ENCODE measurements around the gene MINK1.

GRCh38 chr17:4884489-4884888 is 51.3 kb downstream of the MINK1 start:
- no peak for TF ChIP-seq ONECUT2 (CRISPR knock-in tag; IDR thresholded peaks at IDR 0.05)
- TF ChIP-seq MEIS1 (CRISPR knock-in tag; IDR thresholded peaks at IDR 0.05; ENCODE audit: borderline replicate concordance), result no peak
- no peak for TF ChIP-seq ASH2L (IDR thresholded peaks at IDR 0.05; ENCODE audit: insufficient read length, low read depth, low read length)
- no peak for TF ChIP-seq KDM1A (CRISPR knock-in tag; IDR thresholded peaks at IDR 0.05)
- no peak for TF ChIP-seq SMC3 (IDR thresholded peaks at IDR 0.05; ENCODE audit: low read length)
- no peak for TF ChIP-seq STAT6 (CRISPR knock-in tag; IDR thresholded peaks at IDR 0.05; ENCODE audit: borderline replicate concordance)
- TF ChIP-seq SRSF9 (IDR thresholded peaks at IDR 0.05; ENCODE audit: borderline replicate concordance, insufficient read depth, low read depth, low read length, poor library complexity, severe bottlenecking), result no peak
- TF ChIP-seq REPIN1 (CRISPR knock-in tag; IDR thresholded peaks at IDR 0.05; ENCODE audit: borderline replicate concordance, low read depth), result no peak
- TF ChIP-seq, protein P1, sequence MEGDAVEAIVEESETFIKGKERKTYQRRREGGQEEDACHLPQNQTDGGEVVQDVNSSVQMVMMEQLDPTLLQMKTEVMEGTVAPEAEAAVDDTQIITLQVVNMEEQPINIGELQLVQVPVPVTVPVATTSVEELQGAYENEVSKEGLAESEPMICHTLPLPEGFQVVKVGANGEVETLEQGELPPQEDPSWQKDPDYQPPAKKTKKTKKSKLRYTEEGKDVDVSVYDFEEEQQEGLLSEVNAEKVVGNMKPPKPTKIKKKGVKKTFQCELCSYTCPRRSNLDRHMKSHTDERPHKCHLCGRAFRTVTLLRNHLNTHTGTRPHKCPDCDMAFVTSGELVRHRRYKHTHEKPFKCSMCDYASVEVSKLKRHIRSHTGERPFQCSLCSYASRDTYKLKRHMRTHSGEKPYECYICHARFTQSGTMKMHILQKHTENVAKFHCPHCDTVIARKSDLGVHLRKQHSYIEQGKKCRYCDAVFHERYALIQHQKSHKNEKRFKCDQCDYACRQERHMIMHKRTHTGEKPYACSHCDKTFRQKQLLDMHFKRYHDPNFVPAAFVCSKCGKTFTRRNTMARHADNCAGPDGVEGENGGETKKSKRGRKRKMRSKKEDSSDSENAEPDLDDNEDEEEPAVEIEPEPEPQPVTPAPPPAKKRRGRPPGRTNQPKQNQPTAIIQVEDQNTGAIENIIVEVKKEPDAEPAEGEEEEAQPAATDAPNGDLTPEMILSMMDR (CRISPR knock-in tag; IDR thresholded peaks at IDR 0.05), result no peak
- TF ChIP-seq, protein P2, sequence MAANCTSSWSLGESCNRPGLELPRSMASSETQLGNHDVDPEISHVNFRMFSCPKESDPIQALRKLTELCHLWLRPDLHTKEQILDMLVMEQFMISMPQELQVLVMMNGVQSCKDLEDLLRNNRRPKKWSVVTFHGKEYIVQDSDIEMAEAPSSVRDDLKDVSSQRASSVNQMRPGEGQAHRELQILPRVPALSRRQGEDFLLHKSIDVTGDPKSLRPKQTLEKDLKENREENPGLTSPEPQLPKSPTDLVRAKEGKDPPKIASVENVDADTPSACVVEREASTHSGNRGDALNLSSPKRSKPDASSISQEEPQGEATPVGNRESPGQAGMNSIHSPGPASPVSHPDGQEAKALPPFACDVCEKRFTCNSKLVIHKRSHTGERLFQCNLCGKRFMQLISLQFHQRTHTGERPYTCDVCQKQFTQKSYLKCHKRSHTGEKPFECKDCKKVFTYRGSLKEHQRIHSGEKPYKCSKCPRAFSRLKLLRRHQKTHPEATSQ (CRISPR knock-in tag; IDR thresholded peaks at IDR 0.05; ENCODE audit: borderline replicate concordance), result no peak
- no peak for TF ChIP-seq ZNF777 (CRISPR knock-in tag; IDR thresholded peaks at IDR 0.05)
